Aorta (tissue), 5 donors: ENCODE measurements around the gene GGACT. TPM values are rescaled to one million over a fixed set of nuclear protein-coding genes. Genes with fewer than 3 reads are reported as not detected.

ENCODE experiments used
- ATAC-seq: fragments of 200-7000 bp; cut with Tn5 transposase; one replicate; pipeline ENCODE4 v1.9.1; 2022; ENCODE audit warnings: moderate library complexity; ENCODE audit not compliant: low FRiP score
- DNase-seq, 2 donors: peaks; one replicate each; pipeline ENCODE4 v3.0.0-alpha.2; 2020
- H3K27ac ChIP-seq, 2 donors: one replicate each; pipeline ENCODE4 v1.5.1; 2013; ENCODE audit warnings: low read length in 2 of 2, mild to moderate bottlenecking in 2 of 2, moderate library complexity in 2 of 2, control low read depth in 1 of 2, inconsistent platforms in 1 of 2, low read depth in 1 of 2
- H3K27me3 ChIP-seq, 2 donors: one replicate each; pipeline ENCODE4 v1.6.1; 2013; ENCODE audit warnings: control low read depth in 1 of 2, low read length in 1 of 2, mild to moderate bottlenecking in 1 of 2, moderate library complexity in 1 of 2; ENCODE audit not compliant: insufficient read depth in 2 of 2, control insufficient read depth in 1 of 2
- H3K36me3 ChIP-seq, 2 donors: one replicate each; pipeline ENCODE4 v1.6.1; 2013; ENCODE audit warnings: control low read depth in 1 of 2, low read length in 1 of 2, mild to moderate bottlenecking in 1 of 2; ENCODE audit not compliant: insufficient read depth in 2 of 2, control insufficient read depth in 1 of 2
- H3K4me1 ChIP-seq, 2 donors: one replicate each; pipeline ENCODE4 v1.6.1; 2013; ENCODE audit warnings: low read length in 2 of 2, control low read depth in 1 of 2, mild to moderate bottlenecking in 1 of 2, moderate library complexity in 1 of 2; ENCODE audit not compliant: insufficient read depth in 2 of 2, control insufficient read depth in 1 of 2
- H3K4me3 ChIP-seq, 2 donors: one replicate each; pipeline ENCODE4 v1.5.1; 2013; ENCODE audit warnings: low read length in 2 of 2, control low read depth in 1 of 2, mild to moderate bottlenecking in 1 of 2
- H3K9me3 ChIP-seq: one replicate; pipeline ENCODE4 v1.6.1; 2013; ENCODE audit warnings: mild to moderate bottlenecking, low read length; ENCODE audit not compliant: control insufficient read depth
- WGBS, 2 donors: extraction: QIAGEN DNeasy Blood & Tissue Kit; methylation state at CpG; one replicate each; pipeline ENCODE4 v1.1.7; 2013; 5-methylcytosine and 5-hydroxymethylcytosine counted together
- intact Hi-C, 2 donors: fragments of 100-400 bp; cut with DNase I; formaldehyde crosslinking; loops; one replicate each; pipeline versions ENCODE4 v1.14.2 to v1.15.0; 2022
- polyA plus RNA-seq, 2 donors: library from polyadenylated mRNA; stranded (reverse); fragments of 200-250 nt; gene quantifications; one replicate each; pipeline ENCODE4 v1.2.3, GENCODE V29; 2013
- total RNA-seq, 2 donors: library from RNA; stranded (reverse); fragmentation: NEBNext Ultra II Directional; extraction: Animal tissue kit (Norgen Biotek cat#: 25700); gene quantifications; one replicate each; pipeline ENCODE4 v1.2.1, GENCODE V29; 2021
- donor health status: healthy with polysubstance abuse.
- donor health status: Bipolar disorder and iron deficiency.
- donor health status: DM: no; HTN: no; CAD: no.
- donor health status: DM: no; HTN: no; CAD: no.
- donor health status: DM: yes; HTN: yes; CAD: no.

Gene GGACT
- total and polyA plus RNA-seq, 4 donors: 0.75 to 5.3 (median 2.8) TPM

GRCh38 chr13:100547791-100548201 is 40.8 kb downstream of the GGACT start:
- Histone ChIP-seq H3K4me3 (no peak overlapping the region), H3K36me3 (no peaks in the 10 kb centered on the region), H3K4me1 (no peaks in the 10 kb centered on the region), H3K27ac (peak overlapping the region in 1 of 2 donors; percentile 25), H3K9me3 (no peaks in the 10 kb centered on the region), H3K27me3 (no peaks in the 10 kb centered on the region)
- intact Hi-C loops: no loop called here
- ATAC-seq: no peak
- 12 to 14% methylated on average over 9 of the region's 9 CpGs for WGBS, 2 donors
- DNase-seq: no peak

- no peaks in the 10 kb centered on the region for H3K36me3 ChIP-seq
- 96% methylated on average over 21 of the region's 21 CpGs for WGBS, 2 donors
- intact Hi-C loops: no loop called here
- no peaks in the 10 kb centered on the region for H3K4me1 ChIP-seq
- no peaks in the 10 kb centered on the region for H3K27me3 ChIP-seq
- no peak overlapping the region for H3K4me3 ChIP-seq
- no peaks in the 10 kb centered on the region for H3K9me3 ChIP-seq
- DNase-seq: no peak
- no peak for ATAC-seq
- H3K27ac ChIP-seq: no peak overlapping the region
These were observed 41.7 kb downstream of the GGACT start for GRCh38 chr13:100546713-100547405.

GRCh38 chr13:100545684-100546061 is 42.9 kb downstream of the GGACT start:
- Histone ChIP-seq H3K36me3 (no peaks in the 10 kb centered on the region), H3K27ac (no peak overlapping the region), H3K4me3 (no peak overlapping the region), H3K4me1 (no peaks in the 10 kb centered on the region), H3K9me3 (no peaks in the 10 kb centered on the region), H3K27me3 (no peaks in the 10 kb centered on the region)
- DNase-seq (no peak), ATAC-seq (no peak)
- intact Hi-C loops: no loop called here
- 95 to 97% methylated on average over 4 of the region's 4 CpGs for WGBS, 2 donors

GRCh38 chr13:100544866-100545683 is 43.5 kb downstream of the GGACT start:
- intact Hi-C loops: no loop called here
- no peak overlapping the region for H3K4me3 ChIP-seq
- no peaks in the 10 kb centered on the region for H3K9me3 ChIP-seq
- H3K27me3 ChIP-seq: no peaks in the 10 kb centered on the region
- DNase-seq (peak; percentile 59 to 83), ATAC-seq (peak; percentile 58)
- no peaks in the 10 kb centered on the region for H3K4me1 ChIP-seq
- no peak overlapping the region for H3K27ac ChIP-seq
- WGBS, 2 donors: 71 to 76% methylated on average over 19 to 22 of the region's 22 CpGs
- H3K36me3 ChIP-seq: no peaks in the 10 kb centered on the region

GRCh38 chr13:100543872-100544602 is 44.6 kb downstream of the GGACT start:
- H3K36me3 ChIP-seq: no peaks in the 10 kb centered on the region
- no peak overlapping the region for H3K27ac ChIP-seq
- no peaks in the 10 kb centered on the region for H3K27me3 ChIP-seq
- no peak overlapping the region for H3K4me3 ChIP-seq
- intact Hi-C loops: no loop called here
- ATAC-seq (no peak), DNase-seq (peak in 1 of 2 donors; percentile 71)
- H3K4me1 ChIP-seq: no peaks in the 10 kb centered on the region
- no peaks in the 10 kb centered on the region for H3K9me3 ChIP-seq
- WGBS, 2 donors: 88% methylated on average over 26 of the region's 26 CpGs

GRCh38 chr13:100542826-100543156 is 45.8 kb downstream of the GGACT start:
- Histone ChIP-seq H3K4me1 (no peaks in the 10 kb centered on the region), H3K36me3 (no peaks in the 10 kb centered on the region), H3K9me3 (no peaks in the 10 kb centered on the region), H3K27me3 (no peaks in the 10 kb centered on the region), H3K4me3 (no peak overlapping the region), H3K27ac (no peak overlapping the region)
- no peak for ATAC-seq
- intact Hi-C loops: no loop called here
- 83 to 86% methylated on average over 8 of the region's 8 CpGs for WGBS, 2 donors
- no peak for DNase-seq

GRCh38 chr13:100541897-100542825 is 46.4 kb downstream of the GGACT start:
- H3K27me3 ChIP-seq: no peaks in the 10 kb centered on the region
- H3K4me3 ChIP-seq: no peak overlapping the region
- no peak overlapping the region for H3K27ac ChIP-seq
- H3K36me3 ChIP-seq: no peaks in the 10 kb centered on the region
- intact Hi-C loops: no loop called here
- H3K4me1 ChIP-seq: no peaks in the 10 kb centered on the region
- no peaks in the 10 kb centered on the region for H3K9me3 ChIP-seq
- DNase-seq: no peak
- ATAC-seq: no peak
- WGBS, 2 donors: 94 to 95% methylated on average over 18 of the region's 18 CpGs

- Histone ChIP-seq H3K36me3 (no peaks in the 10 kb centered on the region), H3K4me1 (no peaks in the 10 kb centered on the region), H3K27ac (no peak overlapping the region), H3K9me3 (no peaks in the 10 kb centered on the region), H3K4me3 (no peak overlapping the region), H3K27me3 (no peaks in the 10 kb centered on the region)
- WGBS, 2 donors: 84 to 85% methylated on average over 3 of the region's 3 CpGs
- ATAC-seq: no peak
- no peak for DNase-seq
- intact Hi-C loops: no loop called here
These were observed 48.0 kb downstream of the GGACT start for GRCh38 chr13:100540621-100541020.
